GM21447 (cell line): ENCODE data around the gene SBF1.

Source experiments
- ATAC-seq: cut with Tn5 transposase; IDR thresholded peaks from one replicate; pipeline ENCODE4 v1.9.1; 2021; ENCODE audit not compliant: unreplicated experiment

Gene SBF1

DNA sequence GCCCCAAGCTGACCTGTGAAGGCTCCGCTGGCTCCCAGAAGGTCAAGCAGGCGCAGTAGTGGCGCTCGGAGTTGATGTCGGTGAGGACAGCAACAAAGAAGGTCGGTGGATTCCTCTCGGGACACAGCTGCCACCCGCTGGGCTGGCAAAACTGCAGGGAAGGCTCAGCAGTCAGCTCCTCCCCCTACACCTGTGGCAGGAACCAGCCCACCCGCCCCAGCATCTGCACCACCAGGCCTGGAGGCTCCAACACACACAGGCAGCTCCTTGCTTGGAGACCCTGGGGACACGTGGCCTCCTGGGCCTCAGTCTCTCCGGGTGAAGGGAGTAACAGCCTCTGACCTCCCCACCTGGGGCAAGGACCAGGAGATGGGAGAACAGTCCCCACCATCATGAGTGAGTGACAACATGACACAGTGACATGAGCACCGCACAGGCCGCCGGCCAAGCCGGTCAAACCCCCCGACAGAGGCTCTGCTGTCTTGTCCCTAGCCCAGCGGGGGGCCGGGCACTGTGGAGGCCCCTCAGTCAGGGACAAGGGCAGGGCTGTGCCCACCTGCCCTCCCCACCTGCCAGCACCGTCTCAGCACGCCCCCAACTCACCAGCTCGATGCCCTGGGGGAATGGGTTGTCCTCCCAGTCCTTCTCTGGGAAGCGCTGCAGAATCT is 6.9 kb downstream of the SBF1 start:
- ATAC-seq: no peak

DNA sequence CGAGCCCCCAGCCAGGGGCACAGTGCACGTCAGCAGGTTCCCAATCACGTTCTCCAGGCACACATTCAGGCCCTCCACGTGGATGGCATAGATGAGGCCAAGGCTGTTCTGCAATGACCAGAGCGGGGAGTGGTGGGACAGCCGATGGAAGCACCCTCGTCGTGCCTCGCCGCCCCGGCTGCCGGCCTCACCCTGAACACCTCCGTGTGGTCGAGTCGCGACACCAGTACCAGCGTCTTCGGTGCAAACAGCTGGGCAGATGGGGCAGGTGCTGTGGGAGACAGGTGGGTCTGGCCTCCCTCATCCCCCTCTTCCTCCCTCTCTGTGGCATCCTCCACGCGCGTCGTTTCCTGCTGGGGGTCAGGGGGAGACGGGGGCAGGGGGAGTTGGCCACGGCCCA is 7.5 kb downstream of the SBF1 start:
- no peak for ATAC-seq

DNA sequence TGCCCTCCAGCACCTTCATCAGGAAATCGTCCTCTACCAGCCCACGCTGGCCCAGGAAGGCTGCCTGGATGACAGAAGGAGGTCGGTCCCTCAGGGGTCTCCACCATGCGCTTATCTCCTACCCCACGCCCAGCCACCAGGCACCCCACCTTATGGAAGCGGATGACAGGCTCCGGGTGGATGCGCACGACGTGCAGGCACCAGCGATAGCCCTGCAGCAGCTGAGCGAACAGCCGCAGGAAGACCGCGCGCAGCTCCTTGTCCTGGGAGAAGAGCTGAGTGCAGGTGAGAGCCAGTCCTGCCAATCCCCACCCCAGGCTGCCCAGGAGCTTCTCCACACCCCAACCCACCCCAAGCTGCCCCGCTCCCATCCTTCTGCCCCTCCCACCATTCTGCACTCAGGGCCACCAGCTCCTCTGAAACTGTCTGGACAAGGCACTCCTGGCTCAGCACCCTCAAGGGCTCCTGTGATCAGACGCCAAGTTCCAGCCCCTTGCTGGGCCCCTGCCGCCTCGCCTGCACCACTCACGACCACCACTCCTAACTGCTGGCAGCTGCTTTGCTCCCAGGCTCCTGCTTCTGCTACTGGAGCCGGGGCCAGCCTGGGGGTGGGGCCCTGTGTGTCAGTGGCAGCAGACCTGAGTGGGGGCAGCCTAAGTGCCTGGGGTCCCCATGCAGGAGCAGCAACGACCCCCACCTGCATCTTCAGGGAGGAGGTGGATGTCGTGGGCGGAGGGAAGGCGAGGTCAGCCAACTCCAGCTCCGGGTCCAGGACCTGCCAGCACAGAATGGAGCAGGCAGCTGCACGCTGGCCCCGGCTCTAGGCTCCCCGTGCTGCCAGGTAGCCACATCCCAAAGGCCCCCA is 9.5 kb downstream of the SBF1 start:
- ATAC-seq: no peak

DNA sequence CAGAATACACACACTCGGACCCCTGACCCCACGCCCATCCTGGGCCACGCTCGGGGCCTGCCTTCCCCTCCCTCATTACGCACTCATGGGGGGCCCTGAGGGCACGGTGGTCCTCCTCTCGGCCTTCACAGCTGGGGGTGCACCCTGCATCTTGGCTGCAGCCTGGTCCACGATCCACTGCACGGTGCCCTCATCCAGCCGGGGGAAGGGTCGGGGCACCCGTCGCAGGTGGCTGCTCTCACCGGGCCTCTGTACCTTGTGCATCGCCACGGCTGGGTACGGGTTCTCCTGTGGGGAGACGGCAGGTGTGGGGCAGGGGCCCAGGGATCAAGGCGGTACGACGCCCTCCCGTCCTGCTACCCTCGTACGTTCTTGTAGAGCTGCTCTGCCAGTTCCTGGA is 10.4 kb downstream of the SBF1 start:
- no peak for ATAC-seq

DNA sequence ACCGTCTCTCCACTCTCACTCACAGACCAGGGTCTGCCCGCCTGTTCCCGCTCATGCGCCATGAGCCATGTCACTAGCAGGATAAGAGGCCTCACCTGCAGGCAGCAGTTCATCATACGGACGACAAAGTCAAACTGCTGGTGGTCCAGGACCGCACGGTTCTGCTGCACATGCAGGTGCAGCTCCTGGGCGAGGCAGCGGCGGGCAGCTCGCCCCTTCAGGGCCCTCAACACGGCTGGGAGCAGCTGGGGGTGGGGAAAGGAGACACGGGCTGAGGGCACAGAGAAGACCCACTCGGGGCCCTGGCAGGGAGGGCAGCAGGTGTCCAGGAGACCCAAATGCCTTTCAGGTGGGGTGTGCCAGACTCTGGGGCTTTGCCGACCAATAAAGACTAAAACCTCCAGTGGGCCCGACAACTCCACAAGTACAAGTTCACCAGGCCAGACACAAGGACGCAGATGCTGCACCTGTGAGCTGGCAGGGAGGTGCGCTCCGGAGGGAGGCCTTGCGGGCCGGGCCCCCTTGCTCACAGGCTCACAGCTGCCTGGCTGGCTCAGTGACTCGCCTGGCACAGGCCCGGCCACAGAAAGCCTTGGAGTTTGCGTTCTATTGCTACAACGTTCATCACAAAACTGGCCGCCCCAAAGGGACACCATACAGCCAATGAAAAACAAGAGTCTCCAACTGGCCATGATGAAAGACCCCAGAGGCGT is 11.5 kb downstream of the SBF1 start:
- ATAC-seq: no peak

DNA sequence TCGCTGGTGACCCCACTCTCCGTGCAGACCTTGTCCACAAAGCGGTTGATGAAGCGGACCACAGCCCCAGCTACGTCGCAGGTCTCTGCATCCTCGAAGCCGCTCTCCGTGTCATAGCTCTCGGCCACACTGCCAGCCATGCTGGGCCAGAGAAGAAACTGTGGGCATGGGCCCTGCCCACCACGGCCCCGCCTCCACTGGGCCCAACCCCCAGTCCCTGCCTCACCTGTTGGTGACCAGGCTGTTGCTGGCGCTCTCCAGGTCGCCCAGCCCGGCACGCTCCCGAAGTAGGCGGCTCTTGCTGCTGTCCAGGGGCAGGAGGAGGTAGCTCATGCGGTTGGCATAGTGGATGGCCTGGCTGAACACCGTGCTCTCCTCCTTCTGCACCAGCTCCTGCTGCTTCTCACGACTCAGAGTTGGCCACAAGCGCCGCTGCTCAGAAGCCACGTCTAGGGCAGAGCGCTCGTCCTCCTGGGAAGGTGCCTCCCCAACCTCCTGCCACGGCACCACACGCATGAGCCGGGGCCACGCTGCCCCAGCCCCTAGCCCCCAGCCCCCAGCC is 12.8 kb downstream of the SBF1 start:
- no peak for ATAC-seq

DNA sequence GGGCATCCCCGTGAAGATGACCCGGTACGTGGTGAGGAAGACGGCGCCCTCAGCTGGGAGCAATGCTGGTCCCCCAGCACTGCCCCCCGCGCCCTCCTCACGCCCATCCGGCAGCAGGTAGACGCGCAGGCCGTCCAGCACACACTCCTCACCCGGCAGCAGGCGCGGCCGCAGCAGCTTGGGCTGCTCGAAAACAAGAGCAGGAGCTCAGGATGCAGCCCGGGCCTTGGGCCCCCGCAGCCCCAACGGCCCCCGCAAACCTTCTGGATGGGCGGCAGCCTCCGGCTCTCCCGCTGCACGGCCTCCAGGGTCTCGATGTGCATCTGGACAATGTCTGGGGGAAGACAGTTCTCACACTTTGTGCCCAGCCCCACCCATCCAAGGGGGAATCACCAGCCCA is 13.3 kb downstream of the SBF1 start:
- no peak for ATAC-seq

DNA sequence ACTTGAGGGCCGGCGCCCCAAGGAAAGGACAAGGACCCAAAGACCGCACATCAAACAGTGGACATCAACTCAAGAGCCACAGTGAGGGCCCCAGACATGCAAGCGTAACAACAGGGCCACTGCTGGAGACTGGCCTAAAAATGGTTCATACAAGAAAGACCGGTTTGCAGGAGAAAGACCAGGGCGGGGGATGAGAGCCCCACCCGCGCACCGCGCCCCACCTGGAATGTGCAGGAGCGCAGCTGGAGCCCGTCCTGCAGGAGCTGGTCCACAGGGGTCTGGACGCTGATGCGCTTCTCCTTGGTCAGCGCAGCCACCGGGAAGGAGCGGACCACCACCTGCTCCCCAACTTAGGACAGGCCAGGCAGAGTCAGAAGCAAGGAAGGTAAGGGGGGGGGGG is 13.9 kb downstream of the SBF1 start:
- ATAC-seq: no peak

DNA sequence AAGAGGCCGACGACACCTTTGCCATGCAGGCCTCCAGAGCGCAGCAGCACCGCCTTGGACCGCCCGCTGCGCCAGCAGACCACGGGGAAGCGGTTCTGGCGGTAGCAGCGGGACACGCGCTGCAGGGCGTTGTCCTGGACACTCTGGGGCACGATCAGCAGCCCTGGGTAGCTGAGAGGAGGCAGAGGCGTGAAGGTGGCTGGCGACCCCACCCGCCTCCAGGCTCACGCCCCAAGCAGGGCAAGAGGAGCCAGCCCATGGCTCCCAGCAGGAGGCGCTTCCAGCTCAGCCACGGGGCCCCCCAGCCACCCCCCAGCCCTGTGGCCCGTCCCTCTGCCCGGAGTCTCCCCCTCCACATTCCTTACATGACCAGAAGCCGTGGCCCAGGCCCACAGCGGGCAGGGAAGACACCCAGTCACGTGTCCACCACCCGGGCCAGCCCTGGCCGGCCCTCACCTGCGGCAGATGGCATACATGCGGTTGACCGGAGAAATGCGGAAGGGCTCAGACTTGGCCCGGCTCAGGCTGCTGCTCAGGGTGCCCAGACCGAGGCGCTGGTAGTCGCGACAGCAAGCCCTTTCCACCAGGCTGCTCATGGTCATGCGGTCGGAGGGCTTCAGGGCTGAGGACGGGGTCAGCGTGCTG is 15.2 kb downstream of the SBF1 start:
- ATAC-seq: no peak

DNA sequence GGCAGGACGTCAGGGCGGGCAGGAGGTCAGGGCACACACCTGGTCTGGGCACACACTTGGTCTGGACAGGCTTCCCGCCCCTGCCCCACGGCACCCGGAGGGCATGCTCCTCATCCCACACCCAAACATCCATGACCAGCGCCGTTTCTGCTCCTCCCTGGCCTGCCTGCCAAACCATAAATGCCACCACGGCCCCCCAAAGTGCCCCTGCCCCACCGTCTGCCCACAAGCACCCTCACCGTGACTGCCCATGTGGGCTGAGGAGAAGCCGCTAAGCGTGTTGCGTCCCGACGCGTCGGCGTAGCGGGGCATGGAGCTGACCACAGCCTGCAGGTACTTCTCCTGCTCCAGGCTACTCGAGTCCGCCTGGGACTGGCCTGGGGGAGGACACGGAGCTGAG is 15.8 kb downstream of the SBF1 start:
- no peak for ATAC-seq

DNA sequence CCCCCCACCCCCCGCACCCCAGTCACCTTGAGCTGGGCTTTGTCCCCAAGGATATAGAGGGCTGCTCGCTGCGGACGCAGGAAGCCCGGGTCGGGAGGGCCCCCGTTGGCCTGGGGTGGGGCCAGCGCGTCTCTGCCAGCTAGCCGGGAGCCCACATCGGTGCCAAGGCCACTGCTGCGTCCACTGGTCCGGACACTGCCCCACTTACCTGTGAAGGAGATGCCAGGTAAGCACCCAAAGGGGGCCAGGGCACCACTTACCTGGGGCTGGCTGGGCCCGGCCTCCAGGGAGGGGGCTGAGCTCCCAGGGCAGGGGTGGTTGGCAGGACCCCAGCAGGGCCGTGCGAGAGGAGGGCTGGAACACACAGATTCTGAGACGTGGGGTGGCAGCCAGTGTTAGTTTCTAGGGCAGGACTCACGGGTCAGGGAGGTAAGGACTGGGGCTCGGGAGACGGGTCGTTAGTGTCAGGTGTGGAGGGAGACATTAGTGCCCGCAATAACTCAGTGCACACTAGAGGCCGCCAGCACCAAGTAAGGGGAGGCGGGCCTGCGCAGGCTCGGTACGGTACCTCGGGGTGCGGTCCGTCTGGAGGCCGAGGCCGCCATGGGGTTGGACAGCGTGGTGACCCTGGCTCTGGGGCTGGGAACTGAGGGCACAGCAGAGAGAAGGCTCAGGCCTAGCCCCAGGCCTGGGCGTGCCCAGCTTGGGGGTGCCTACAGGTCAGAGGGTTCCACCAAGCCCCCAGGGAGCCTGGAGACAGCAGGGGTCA is 18.2 kb downstream of the SBF1 start:
- ATAC-seq: no peak

DNA sequence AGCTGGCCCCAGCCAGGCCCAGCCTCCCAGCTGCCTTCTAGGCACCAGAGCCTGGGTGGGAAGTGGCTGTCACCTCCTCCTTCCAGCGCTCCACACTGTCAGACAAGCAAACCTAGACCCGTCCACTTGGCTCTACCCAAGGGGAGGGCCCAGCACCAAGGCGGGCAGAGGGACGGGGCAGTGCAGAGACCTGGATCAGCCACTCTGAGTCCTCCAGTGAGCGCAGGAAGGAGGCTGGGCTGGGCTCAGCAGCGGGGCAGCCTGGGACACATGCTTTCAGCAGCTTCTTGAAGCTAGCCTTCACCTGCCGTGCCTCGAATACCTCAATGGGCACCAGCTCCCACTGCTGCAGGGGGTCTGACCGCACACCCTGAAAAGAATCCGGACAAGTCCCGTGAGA is 18.8 kb downstream of the SBF1 start:
- no peak for ATAC-seq

DNA sequence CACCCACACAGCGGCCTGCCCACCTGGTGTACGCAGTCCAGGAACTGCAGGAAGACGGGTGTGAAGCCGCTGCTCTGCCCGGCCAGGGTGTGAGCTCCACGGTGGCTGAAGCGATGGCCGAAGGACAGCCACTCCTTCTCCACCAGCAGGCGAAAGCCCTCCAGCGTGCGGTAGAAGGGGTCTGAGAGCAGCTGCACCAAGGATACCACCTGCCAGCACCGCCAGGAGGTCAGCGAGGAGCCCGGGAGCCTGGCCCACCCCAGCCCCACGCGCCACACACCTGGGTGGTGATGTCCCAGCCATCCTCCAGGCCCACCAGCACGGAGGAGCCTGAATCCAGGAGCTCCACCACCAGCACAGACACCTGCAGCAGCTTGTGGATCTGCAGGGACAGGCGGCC is 19.6 kb downstream of the SBF1 start:
- no peak for ATAC-seq

DNA sequence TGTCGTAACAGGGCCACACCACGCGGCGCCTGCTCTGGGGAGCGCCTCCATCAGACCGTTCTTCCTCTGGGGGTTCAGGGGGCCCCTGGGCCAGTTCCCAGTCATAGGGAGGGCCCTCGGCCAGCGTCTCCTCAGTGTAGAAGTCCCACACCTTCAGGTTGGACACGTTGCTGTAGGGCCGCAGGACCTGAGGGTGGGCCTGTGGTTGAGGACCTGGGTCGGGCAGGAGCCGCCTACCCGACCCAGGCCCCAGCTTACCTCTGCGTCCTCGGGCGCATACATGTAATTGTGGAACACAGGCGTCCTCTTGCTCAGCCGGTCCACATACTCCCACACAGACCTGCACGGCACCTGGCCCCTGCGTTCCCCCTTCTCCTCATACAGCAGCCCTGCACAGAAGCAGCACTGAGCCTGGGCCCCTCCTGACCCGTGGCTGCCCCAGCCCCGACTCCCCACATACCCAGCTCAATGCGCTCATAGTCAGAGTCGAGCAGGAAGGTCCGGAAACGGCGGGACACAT is 20.2 kb downstream of the SBF1 start:
- ATAC-seq: no peak

DNA sequence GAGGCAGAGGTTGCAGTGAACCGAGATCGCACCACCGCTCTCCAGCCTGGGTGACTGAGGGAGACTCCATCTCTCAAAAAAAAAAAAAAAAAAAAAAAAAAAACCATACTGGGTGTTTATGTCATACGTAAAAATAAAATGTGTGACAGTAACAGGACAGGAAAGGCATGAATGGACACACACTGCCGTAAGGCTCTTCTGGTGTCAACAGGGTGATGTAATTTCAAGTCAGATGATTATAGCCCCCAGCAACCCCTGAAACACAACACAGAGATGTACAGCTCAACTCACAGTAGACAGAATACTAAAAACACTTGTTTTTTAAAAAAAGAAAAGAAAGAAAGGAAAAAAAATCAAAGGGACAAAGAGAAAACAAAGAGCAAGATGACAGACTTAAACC is 22.2 kb downstream of the SBF1 start:
- no peak for ATAC-seq

DNA sequence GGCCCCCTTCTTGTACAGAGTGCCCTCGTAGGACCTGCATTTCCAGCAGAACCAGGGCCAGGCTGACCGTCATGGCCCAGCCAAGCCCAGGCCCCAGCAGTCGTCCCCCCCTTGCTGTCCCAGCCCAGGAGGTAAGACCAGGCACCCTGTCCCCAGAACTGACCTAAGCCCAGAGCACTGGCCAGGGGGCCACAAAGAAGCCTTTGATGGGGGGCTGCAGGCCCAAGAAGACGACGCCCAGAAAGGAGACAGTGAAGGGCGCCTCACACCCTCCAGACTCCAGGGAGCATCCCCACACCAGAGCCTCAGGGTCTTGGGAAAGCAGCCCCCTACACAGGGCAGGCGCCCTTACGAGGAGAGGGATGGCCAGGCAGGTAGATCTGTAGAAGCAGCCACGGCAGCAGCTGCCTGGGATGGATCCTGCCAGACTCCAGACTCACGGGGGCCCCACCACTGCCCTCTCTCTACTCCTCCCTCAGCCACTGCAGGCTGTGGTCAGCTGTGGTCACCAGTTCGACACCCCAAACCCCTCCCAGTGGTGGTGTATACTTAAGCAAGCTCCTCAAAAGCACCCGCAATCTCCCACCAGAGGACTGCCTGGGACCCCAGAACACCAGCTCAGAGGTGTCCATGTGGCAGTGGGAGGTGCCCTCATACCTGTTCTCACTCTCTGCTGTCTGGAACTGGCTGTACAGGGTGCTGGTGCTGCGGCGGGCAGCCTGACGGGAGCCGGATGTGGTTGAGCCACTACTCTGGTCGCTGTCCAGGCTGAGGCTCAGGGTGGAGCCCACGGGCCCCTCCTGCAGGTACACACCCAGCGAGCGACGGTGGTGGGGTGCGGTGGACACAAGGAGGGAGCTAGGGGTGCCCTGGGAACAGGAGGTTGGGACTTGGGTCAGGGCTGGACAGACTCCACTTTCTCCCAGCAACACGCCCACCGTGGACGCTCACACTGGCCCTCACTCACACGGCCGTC is 27.0 kb downstream of the SBF1 start:
- no peak for ATAC-seq

DNA sequence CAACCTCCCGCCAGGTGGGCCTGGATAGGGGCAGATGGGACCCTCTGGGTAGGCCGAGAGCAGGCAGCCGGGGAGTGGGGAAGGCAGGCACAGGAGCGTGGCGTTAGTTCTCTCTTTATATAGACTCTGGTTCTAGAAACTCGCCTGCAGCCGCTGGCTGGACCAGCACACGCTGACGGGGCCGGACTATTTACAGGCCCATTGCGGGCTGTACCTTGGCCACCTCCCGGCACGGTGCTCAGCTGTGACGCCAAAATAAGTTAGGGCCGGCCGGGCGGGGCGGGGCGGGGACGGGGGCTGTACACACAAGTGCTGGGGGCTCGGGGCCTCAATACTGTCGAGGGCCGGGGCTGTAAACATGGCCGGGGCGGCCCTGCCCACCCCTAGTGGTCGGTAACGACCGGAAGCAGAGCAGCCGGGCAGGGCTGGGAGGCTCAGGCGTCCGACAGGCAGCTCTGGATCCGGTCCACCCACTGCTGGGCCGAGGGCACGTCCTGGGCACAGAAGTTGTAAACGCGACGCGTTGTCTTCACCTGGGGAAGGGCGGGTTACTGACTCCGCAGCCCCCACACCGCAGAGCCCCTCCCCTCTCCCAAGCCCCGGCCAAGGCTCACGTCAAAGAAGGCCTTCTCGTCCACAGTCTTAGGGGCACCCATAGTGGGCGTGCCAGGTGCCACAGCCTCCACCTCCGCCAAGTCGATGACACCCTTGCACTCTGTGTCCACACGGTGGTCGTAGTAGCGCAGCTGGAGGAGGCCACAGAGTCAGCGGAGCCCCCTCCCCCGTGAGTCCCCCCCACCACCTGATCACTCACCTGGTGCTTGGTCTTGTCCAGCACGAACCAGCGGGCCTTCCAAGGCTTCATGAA is 27.9 kb downstream of the SBF1 start:
- ATAC-seq: no peak
